ENCODE results near the gene ARHGEF7.

GRCh38 chr13:111270126-111270525 lies 155.0 kb downstream of the ARHGEF7 start:
- no peak for TF ChIP-seq ERG (CRISPR knock-in tag; IDR thresholded peaks at IDR 0.05)
- TF ChIP-seq ZNF281 (CRISPR knock-in tag; IDR thresholded peaks at IDR 0.05): no peak
- TF ChIP-seq E2F1 (CRISPR knock-in tag; IDR thresholded peaks at IDR 0.05): no peak
- TF ChIP-seq STAT6 (CRISPR knock-in tag; conservative IDR thresholded peaks at IDR 0.05; ENCODE audit: low read depth): no peak
- TF ChIP-seq CTCF (IDR thresholded peaks at IDR 0.05): no peak
- TF ChIP-seq ZNF512 (CRISPR knock-in tag; IDR thresholded peaks at IDR 0.05; ENCODE audit: borderline replicate concordance): no peak
- no peak for TF ChIP-seq FOXP1 (CRISPR knock-in tag; IDR thresholded peaks at IDR 0.05; ENCODE audit: borderline replicate concordance)
- TF ChIP-seq ETV6 (CRISPR knock-in tag; IDR thresholded peaks at IDR 0.05): no peak
- TF ChIP-seq AFF4 (CRISPR knock-in tag; IDR thresholded peaks at IDR 0.05; ENCODE audit: borderline replicate concordance): no peak
- no peak for TF ChIP-seq TCF7 (CRISPR knock-in tag; IDR thresholded peaks at IDR 0.05; ENCODE audit: low read depth)
- no peak for TF ChIP-seq JUN (CRISPR knock-in tag; IDR thresholded peaks at IDR 0.05)
- TF ChIP-seq NR3C1 (CRISPR knock-in tag; conservative IDR thresholded peaks at IDR 0.05; ENCODE audit: low read depth): no peak
- TF ChIP-seq HMGA2 (CRISPR knock-in tag; IDR thresholded peaks at IDR 0.05): no peak
